G401 (cell line): ENCODE data around the gene PILRB. TPM values are rescaled to one million over a fixed set of nuclear protein-coding genes. Genes with fewer than 3 reads are reported as not detected.
"Not testable (repeated sequence)": the region's sequence is repeated elsewhere in the genome, so short reads cannot be mapped to it uniquely, and the experiment has no call there.

Experiments
- DNase-seq: peaks from one replicate; pipeline ENCODE4 v3.0.0-alpha.2; 2015; ENCODE audit warnings: low spot score
- in situ Hi-C: cut with HindIII; loops from 2 replicates; pipeline ENCODE4 v1.10.0; 2016; ENCODE audit warnings: low sequenced_read_pairs, mixed read lengths
- total RNA-seq: library from RNA; depleted of rRNA; stranded (reverse); fragments of >200 nt; shearing (Covaris generic); gene quantifications from 2 replicates; pipeline ENCODE4 v1.2.3, GENCODE V29; 2014; rRNA removed

The PILRB gene
- 14.7 and 21.5 TPM in 2 replicates for total RNA-seq

- in situ Hi-C loops: no loop called here
- no peak for DNase-seq
These were observed at the start of gene PILRB for GRCh38 chr7:100358027-100358856. Gene PILRB (plus strand): TSS chr7:100358117. CDS start chr7:100358303, 186 bp downstream.

GRCh38 chr7:100318329-100318728 lies 39.6 kb upstream of the PILRB start:
- in situ Hi-C loops, DNase-seq: not testable (repeated sequence)

GRCh38 chr7:100321648-100322047 lies 36.3 kb upstream of the PILRB start:
- in situ Hi-C loops, DNase-seq: not testable (repeated sequence)

GRCh38 chr7:100324194-100324593 lies 33.7 kb upstream of the PILRB start:
- in situ Hi-C loops, DNase-seq: not testable (repeated sequence)

GRCh38 chr7:100325671-100326070 lies 32.2 kb upstream of the PILRB start:
- DNase-seq, in situ Hi-C loops: not testable (repeated sequence)

GRCh38 chr7:100326914-100327313 lies 31.0 kb upstream of the PILRB start:
- in situ Hi-C loops, DNase-seq: not testable (repeated sequence)

- DNase-seq: peak; percentile 94
- in situ Hi-C loops: not testable (repeated sequence)
These were observed 22.1 kb upstream of the PILRB start for GRCh38 chr7:100335566-100336466.

- DNase-seq, in situ Hi-C loops: not testable (repeated sequence)
These were observed 19.7 kb upstream of the PILRB start for GRCh38 chr7:100338083-100338696.

GRCh38 chr7:100341286-100341685 lies 16.6 kb upstream of the PILRB start:
- DNase-seq, in situ Hi-C loops: not testable (repeated sequence)

- in situ Hi-C loops: no loop called here
- DNase-seq: peak; percentile 93
These were observed 15.2 kb upstream of the PILRB start for GRCh38 chr7:100342765-100343164.

GRCh38 chr7:100344124-100344559 lies 13.8 kb upstream of the PILRB start:
- DNase-seq, in situ Hi-C loops: not testable (repeated sequence)

- in situ Hi-C loops: not testable (repeated sequence)
- DNase-seq: peak; percentile 11
These were observed 13.2 kb upstream of the PILRB start for GRCh38 chr7:100344560-100345287.

GRCh38 chr7:100345288-100345672 lies 12.6 kb upstream of the PILRB start:
- in situ Hi-C loops: not testable (repeated sequence)

GRCh38 chr7:100346921-100347320 lies 11.0 kb upstream of the PILRB start:
- no peak for DNase-seq
- in situ Hi-C loops: no loop called here

More at GRCh38 chr7:100345288-100345672, 12.6 kb upstream of the PILRB start:
- DNase-seq: peak; percentile 80

GRCh38 chr7:100348805-100349204 lies 9.1 kb upstream of the PILRB start:
- in situ Hi-C loops: no loop called here
- no peak for DNase-seq

- in situ Hi-C loops: no loop called here
These were observed 8.2 kb upstream of the PILRB start for GRCh38 chr7:100349757-100350156.

GRCh38 chr7:100351657-100352058 lies 6.3 kb upstream of the PILRB start:
- in situ Hi-C loops: no loop called here
- no peak for DNase-seq

More at GRCh38 chr7:100349757-100350156, 8.2 kb upstream of the PILRB start:
- DNase-seq: no peak

- in situ Hi-C loops, DNase-seq: not testable (repeated sequence)
These were observed 5.6 kb upstream of the PILRB start for GRCh38 chr7:100352230-100352781.
